K562 (cell line): ENCODE data around the gene HMGN1. TPM values are rescaled to one million over a fixed set of nuclear protein-coding genes. Genes with fewer than 3 reads are reported as not detected.
A peak's percentile ranks its signal among the peaks of the same experiment; 100 is the strongest.

ENCODE experiments used
- AFF4 ChIP-seq: sonication (generic); formaldehyde crosslinking; IDR thresholded peaks from 2 replicates; pipeline ENCODE4 v1.8.0; 2023; ENCODE audit warnings: mild to moderate bottlenecking, missing genetic modification reagents
- CAMTA2 ChIP-seq: fragments of 250-450 bp; sonication (Bioruptor Pico); conservative IDR thresholded peaks from 2 replicates; pipeline ENCODE4 v1.5.1; 2022
- CEBPG ChIP-seq, 3 experiments: fragments of 200-800 bp in 1 of 3; sonication (Bioruptor generic) in 1 of 3; sonication (generic) in 1 of 3; formaldehyde crosslinking in 1 of 3; IDR thresholded peaks in 2 of 3; conservative IDR thresholded peaks in 1 of 3; 2 replicates each; pipeline versions ENCODE4 v1.6.1 to v1.8.0; 2016 to 2022; ENCODE audit warnings: missing compliant biosample characterization in 2 of 3, missing genetic modification characterization in 2 of 3, mild to moderate bottlenecking in 1 of 3, missing genetic modification reagents in 1 of 3
- ELK1 ChIP-seq: sonication (generic); formaldehyde crosslinking; IDR thresholded peaks from 2 replicates; pipeline ENCODE4 v1.8.1; 2022; ENCODE audit warnings: missing genetic modification reagents
- EP400 ChIP-seq: fragments of 450-650 bp; IDR thresholded peaks from 2 replicates; pipeline ENCODE4 v1.6.1; 2017; ENCODE audit warnings: antibody characterized with exemption, mild to moderate bottlenecking, moderate library complexity
- GABPB1 ChIP-seq: sonication (generic); formaldehyde crosslinking; IDR thresholded peaks from 2 replicates; pipeline ENCODE4 v1.8.0; 2022; ENCODE audit warnings: mild to moderate bottlenecking, missing genetic modification reagents
- HCFC1 ChIP-seq: IDR thresholded peaks from 2 replicates; pipeline ENCODE4 v1.6.1; 2012; ENCODE audit warnings: low read depth, low read length, improper control_type of control experiment
- HNRNPLL ChIP-seq: fragments of 200-400 bp; formaldehyde crosslinking; IDR thresholded peaks from 2 replicates; pipeline ENCODE4 v1.6.1; 2017; ENCODE audit warnings: low read length, low read depth, mild to moderate bottlenecking; ENCODE audit not compliant: poor library complexity, severe bottlenecking
- MBD2 ChIP-seq: sonication (generic); IDR thresholded peaks from 2 replicates; pipeline ENCODE4 v1.6.1; 2016; ENCODE audit warnings: low read depth, borderline replicate concordance
- MYC ChIP-seq, 2 experiments: fragments of 250-450 bp in 1 of 2; sonication (Bioruptor Pico) in 1 of 2; IDR thresholded peaks; 2 replicates each; pipeline versions ENCODE4 v1.5.1 to v1.6.1; 2012 to 2021; ENCODE audit warnings: low read depth in 2 of 2, borderline replicate concordance in 1 of 2, improper control_type of control experiment in 1 of 2, low read length in 1 of 2, mild to moderate bottlenecking in 1 of 2, moderate library complexity in 1 of 2
- SAP30 ChIP-seq: fragments of 200-600 bp; sonication (generic); IDR thresholded peaks from 2 replicates; pipeline ENCODE4 v1.6.1; 2012; ENCODE audit warnings: borderline replicate concordance, low read depth, mild to moderate bottlenecking, moderate library complexity, low read length, control low read depth, inconsistent platforms; ENCODE audit not compliant: insufficient read depth, poor library complexity, severe bottlenecking
- SP1 ChIP-seq: sonication (generic); formaldehyde crosslinking; IDR thresholded peaks from 2 replicates; pipeline ENCODE4 v1.8.1; 2022; ENCODE audit warnings: mild to moderate bottlenecking, missing genetic modification reagents
- SUPT5H ChIP-seq: fragments of 450-650 bp; IDR thresholded peaks from 2 replicates; pipeline ENCODE4 v1.6.1; 2016
- TEAD4 ChIP-seq, 2 experiments: sonication (generic) in 1 of 2; formaldehyde crosslinking in 1 of 2; IDR thresholded peaks; 2 replicates each; pipeline versions ENCODE4 v1.6.1 to v1.8.0; 2012 to 2022; ENCODE audit warnings: borderline replicate concordance in 1 of 2, inconsistent platforms in 1 of 2, low read length in 1 of 2, mild to moderate bottlenecking in 1 of 2, missing genetic modification reagents in 1 of 2
- ZNF518B ChIP-seq: fragments of 250-450 bp; sonication (Bioruptor Pico); IDR thresholded peaks from 2 replicates; pipeline ENCODE4 v1.5.0; 2021; ENCODE audit warnings: mild to moderate bottlenecking, moderate library complexity
- polyA plus RNA-seq, 8 experiments: library from polyadenylated mRNA; depleted of rRNA in 4 of 8; stranded (reverse) in 5 of 8; unstranded in 3 of 8; fragments of >200 nt; fragmentation: Nextera tagmentation in 2 of 8; fragmentation: Illumina TruSeq in 1 of 8; extraction: Ambion mirVana in 2 of 8; extraction: Trizol in 1 of 8; gene quantifications; 2 replicates each; pipeline versions ENCODE4 v1.2.1 to v1.2.3, GENCODE V29; 2011 to 2014; ENCODE audit warnings: inconsistent platforms in 1 of 8, missing spikeins in 1 of 8
- total RNA-seq, 7 experiments: library from RNA; depleted of rRNA in 6 of 7; stranded (reverse); fragments of >200 nt in 6 of 7; fragmentation: Illumina TruSeq in 2 of 7; extraction: Trizol in 2 of 7; gene quantifications; 2 replicates each; pipeline versions ENCODE4 v1.2.1 to v1.2.3, GENCODE V29; 2011 to 2021; ENCODE audit warnings: low replicate concordance in 1 of 7

The HMGN1 gene
- total and polyA plus RNA-seq, 9 of the 15 experiments (the other 6 are each of a cell fraction or from before 2014, with no cell fraction given): 124 to 626 (median 498) TPM

GRCh38 chr21:39317134-39318090, 31.5 kb downstream of the HMGN1 start (continued):
- TF ChIP-seq TEAD4 (IDR thresholded peaks at IDR 0.05; ENCODE audit: low read length): peak; percentile 72; the same call in 1 of the 2 replicates
- TF ChIP-seq TEAD4 (CRISPR knock-in tag; IDR thresholded peaks at IDR 0.05; ENCODE audit: borderline replicate concordance): no peak
- TF ChIP-seq HNRNPLL: peak; percentile 52
- no peak for TF ChIP-seq AFF4
- TF ChIP-seq MBD2: no peak
- no peak for TF ChIP-seq ELK1 (CRISPR knock-in tag)
- TF ChIP-seq CEBPG (CRISPR knock-in tag; IDR thresholded peaks at IDR 0.05): peak; percentile 99
- peak; percentile 70 to 97 for TF ChIP-seq CEBPG (tag; conservative IDR thresholded peaks at IDR 0.05 in 1 of 2, IDR thresholded peaks at IDR 0.05 in 1 of 2)
- 0 out of 2 replicates have a peak, but pooled peaks have one; percentile 19 for TF ChIP-seq HCFC1
- peak; percentile 20; the same call in 1 of the 2 replicates for TF ChIP-seq SP1 (CRISPR knock-in tag)
- no peak for TF ChIP-seq ZNF518B (CRISPR knock-in tag)
- TF ChIP-seq SUPT5H: no peak
- no peak for TF ChIP-seq CAMTA2 (CRISPR knock-in tag)
- peak; percentile 96 for TF ChIP-seq MYC (IDR thresholded peaks at IDR 0.05; ENCODE audit: low read depth, low read length)
- no peak for TF ChIP-seq MYC (CRISPR knock-in tag; IDR thresholded peaks at IDR 0.05; ENCODE audit: borderline replicate concordance, low read depth)
- TF ChIP-seq GABPB1: peak; percentile 47
- peak; percentile 87 for TF ChIP-seq EP400
- TF ChIP-seq SAP30: peak; percentile 33
